ENCODE data around the gene RHCE.
"Not testable (repeated sequence)": the region's sequence is repeated elsewhere in the genome, so short reads cannot be mapped to it uniquely, and the experiment has no call there.

The RHCE gene

DNA sequence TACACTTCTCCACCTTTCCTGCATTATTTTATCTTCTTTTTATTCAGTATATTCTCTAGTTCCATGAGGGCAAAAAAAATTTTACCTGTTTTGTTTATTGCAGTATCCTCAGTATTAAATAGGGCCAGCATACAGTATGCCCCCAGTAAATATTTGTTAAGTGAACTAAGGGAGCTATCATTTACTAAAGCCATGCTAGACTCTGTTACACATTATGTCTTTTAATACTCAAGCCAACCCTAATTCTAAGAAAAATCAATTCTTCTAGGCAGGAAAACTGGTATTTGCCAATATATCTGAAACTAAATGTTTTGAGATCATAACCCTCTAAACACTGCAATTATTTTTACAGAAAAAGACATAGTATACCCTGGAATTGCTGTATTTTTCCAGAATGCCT is 64.2 kb downstream of the RHCE start:
- H3K9me3 ChIP-seq (replicated peaks; ENCODE audit: low read length): no peaks in the 10 kb centered on the region
- no peak overlapping the region for H3K4me3 ChIP-seq (ENCODE audit: low read length)
- no peaks in the 10 kb centered on the region for H3K27me3 ChIP-seq (ENCODE audit: control insufficient read depth, insufficient read depth, low read length)
- H3K9ac ChIP-seq (ENCODE audit: low read depth, low read length): no peak overlapping the region
- no peak overlapping the region for H3K4me2 ChIP-seq (ENCODE audit: low read length)
- peaks cover 75% of the 10 kb centered on the region for H3K36me3 ChIP-seq (ENCODE audit: insufficient read depth, low read length)
- H3K4me1 ChIP-seq (ENCODE audit: control insufficient read depth, insufficient read depth, low read length): peaks cover 38% of the 10 kb centered on the region

DNA sequence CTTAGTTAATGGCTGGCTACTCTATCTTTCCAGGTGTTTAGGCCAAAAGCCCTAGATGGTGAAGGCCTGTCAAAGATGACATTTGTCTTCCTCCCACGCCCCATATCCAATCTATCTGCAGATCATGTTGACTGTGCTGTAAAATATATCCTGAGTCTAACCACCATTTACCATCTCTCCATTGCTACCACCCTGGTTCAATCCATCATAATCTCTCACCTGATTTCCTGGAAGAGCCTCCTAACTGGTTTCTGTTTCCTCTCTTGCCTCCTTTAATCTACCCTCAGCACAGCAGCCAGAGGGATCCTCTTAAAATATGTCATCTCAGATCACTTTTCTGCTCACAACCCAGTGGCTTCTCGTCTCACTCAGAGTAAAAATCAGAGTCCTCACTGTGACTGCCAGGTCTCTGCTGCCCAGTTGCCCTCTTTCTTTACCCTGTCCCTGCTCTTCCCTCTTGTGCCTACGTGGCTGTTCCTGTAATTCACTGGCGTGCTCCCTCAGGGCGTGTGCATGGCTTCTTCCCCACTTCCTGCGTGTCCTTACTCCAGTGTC is 64.7 kb downstream of the RHCE start:
- H3K36me3 ChIP-seq (ENCODE audit: insufficient read depth, low read length): peaks cover 71% of the 10 kb centered on the region
- H3K27me3 ChIP-seq (ENCODE audit: control insufficient read depth, insufficient read depth, low read length): no peaks in the 10 kb centered on the region
- no peak overlapping the region for H3K9ac ChIP-seq (ENCODE audit: low read depth, low read length)
- H3K9me3 ChIP-seq (replicated peaks; ENCODE audit: low read length): no peaks in the 10 kb centered on the region
- H3K4me1 ChIP-seq (ENCODE audit: control insufficient read depth, insufficient read depth, low read length): peaks cover 33% of the 10 kb centered on the region
- no peak overlapping the region for H3K4me2 ChIP-seq (ENCODE audit: low read length)
- H3K4me3 ChIP-seq (ENCODE audit: low read length): no peak overlapping the region

DNA sequence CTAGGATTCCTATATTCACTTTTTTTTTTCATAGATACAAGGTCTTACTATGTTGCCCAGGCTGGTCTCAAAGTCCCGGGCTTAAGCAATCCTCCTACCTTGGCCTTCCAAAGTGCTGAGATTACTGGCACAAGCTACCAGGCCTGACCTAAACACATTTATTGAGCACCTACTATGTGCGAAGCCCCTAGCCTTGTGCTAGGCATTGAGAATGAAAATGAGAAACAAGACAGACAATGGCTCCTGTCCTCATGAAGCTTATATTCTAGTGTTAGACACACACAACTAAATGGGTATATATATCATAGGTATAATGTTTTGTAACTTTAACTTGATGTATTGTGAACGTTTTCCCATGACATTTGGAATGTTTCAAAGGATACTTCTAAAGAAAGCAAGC is 71.0 kb downstream of the RHCE start:
- no peak overlapping the region for H3K4me3 ChIP-seq (ENCODE audit: low read length)
- H3K4me2 ChIP-seq (ENCODE audit: low read length): no peak overlapping the region
- no peak overlapping the region for H3K9ac ChIP-seq (ENCODE audit: low read depth, low read length)
- peaks cover 12% of the 10 kb centered on the region for H3K4me1 ChIP-seq (ENCODE audit: control insufficient read depth, insufficient read depth, low read length)
- no peaks in the 10 kb centered on the region for H3K9me3 ChIP-seq (replicated peaks; ENCODE audit: low read length)
- H3K36me3 ChIP-seq (ENCODE audit: insufficient read depth, low read length): peaks cover 65% of the 10 kb centered on the region
- H3K27me3 ChIP-seq (ENCODE audit: control insufficient read depth, insufficient read depth, low read length): no peaks in the 10 kb centered on the region

DNA sequence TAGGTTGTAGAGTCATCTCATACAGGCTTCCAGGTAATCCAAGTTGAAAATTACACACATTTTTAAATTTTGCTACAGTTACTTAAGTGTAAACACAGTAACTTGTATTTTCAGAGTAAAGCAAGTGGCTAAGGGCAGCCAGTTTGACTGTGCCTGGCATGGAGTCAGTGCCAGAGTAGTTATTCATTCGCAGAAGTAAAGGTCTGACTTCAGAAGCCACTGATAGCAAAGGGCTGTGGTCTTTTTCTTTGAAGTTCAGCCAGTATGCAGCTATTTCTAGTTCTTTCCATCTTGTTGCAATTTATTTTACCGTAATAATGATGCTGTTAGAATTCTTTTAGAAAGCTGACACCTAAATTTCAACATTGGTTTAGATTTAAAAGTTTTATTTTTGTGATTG is 73.1 kb downstream of the RHCE start:
- peaks cover 30% of the 10 kb centered on the region for H3K4me1 ChIP-seq (ENCODE audit: control insufficient read depth, insufficient read depth, low read length)
- peaks cover 61% of the 10 kb centered on the region for H3K36me3 ChIP-seq (ENCODE audit: insufficient read depth, low read length)
- H3K4me2 ChIP-seq (ENCODE audit: low read length): no peak overlapping the region
- no peak overlapping the region for H3K9ac ChIP-seq (ENCODE audit: low read depth, low read length)
- no peak overlapping the region for H3K4me3 ChIP-seq (ENCODE audit: low read length)
- no peaks in the 10 kb centered on the region for H3K27me3 ChIP-seq (ENCODE audit: control insufficient read depth, insufficient read depth, low read length)
- no peaks in the 10 kb centered on the region for H3K9me3 ChIP-seq (replicated peaks; ENCODE audit: low read length)

GRCh38 chr1:25343872-25344271 is 76.8 kb downstream of the RHCE start:
- H3K9me3 ChIP-seq (replicated peaks; ENCODE audit: low read length): no peaks in the 10 kb centered on the region
- H3K4me3 ChIP-seq (ENCODE audit: low read length): peak overlapping the region; percentile 46
- H3K4me1 ChIP-seq (ENCODE audit: control insufficient read depth, insufficient read depth, low read length): peaks cover 33% of the 10 kb centered on the region
- peak overlapping the region; percentile 70 for H3K4me2 ChIP-seq (ENCODE audit: low read length)
- no peaks in the 10 kb centered on the region for H3K27me3 ChIP-seq (ENCODE audit: control insufficient read depth, insufficient read depth, low read length)
- H3K36me3 ChIP-seq (ENCODE audit: insufficient read depth, low read length): peaks cover 39% of the 10 kb centered on the region
- H3K9ac ChIP-seq (ENCODE audit: low read depth, low read length): peak overlapping the region; percentile 43

DNA sequence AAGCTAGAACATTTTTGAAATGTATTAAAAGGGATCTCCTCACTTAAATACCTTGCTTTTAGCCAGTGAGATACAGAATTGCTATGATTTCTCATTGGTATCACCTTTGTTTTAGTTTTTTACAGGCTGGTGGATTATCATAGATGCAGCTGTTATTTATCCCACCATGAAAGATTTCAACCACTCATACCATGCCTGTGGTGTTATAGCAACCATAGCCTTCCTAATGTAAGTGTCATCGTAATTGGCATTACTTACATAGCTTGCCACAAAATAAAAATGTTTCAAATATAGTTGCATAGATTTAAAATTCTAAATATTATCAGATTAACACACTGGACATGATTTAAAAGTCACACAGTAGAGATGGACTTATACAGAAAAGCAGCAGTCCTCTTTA is 77.8 kb downstream of the RHCE start:
- Histone ChIP-seq H3K27me3 (ENCODE audit: control insufficient read depth, insufficient read depth, low read length) (no peaks in the 10 kb centered on the region), H3K9ac (ENCODE audit: low read depth, low read length) (peak overlapping the region; percentile 43), H3K9me3 (replicated peaks; ENCODE audit: low read length) (no peaks in the 10 kb centered on the region)

DNA sequence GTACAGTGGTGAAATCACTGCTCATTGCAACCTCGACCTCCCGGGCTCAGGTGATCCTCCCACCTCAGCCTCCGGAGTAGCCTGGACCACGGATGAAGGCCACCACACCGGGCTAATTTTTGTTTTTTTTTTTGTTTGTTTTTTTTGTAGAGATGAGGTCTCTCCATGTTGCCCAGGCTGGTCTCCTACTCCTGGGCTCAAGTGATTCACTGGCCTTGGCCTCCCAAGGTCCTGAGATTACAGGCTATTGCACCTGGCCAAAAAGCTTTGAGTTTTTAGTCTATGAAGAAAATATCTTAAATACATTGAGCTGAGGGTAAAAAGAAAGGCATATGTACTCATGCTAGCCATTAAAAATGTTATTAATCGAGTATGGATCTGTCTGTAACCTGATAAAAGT is 78.9 kb downstream of the RHCE start:
- peaks cover 31% of the 10 kb centered on the region for H3K36me3 ChIP-seq (ENCODE audit: insufficient read depth, low read length)
- no peaks in the 10 kb centered on the region for H3K27me3 ChIP-seq (ENCODE audit: control insufficient read depth, insufficient read depth, low read length)
- H3K4me3 ChIP-seq (ENCODE audit: low read length): no peak overlapping the region
- peaks cover 33% of the 10 kb centered on the region for H3K4me1 ChIP-seq (ENCODE audit: control insufficient read depth, insufficient read depth, low read length)
- no peak overlapping the region for H3K9ac ChIP-seq (ENCODE audit: low read depth, low read length)
- peak overlapping the region; percentile 42 for H3K4me2 ChIP-seq (ENCODE audit: low read length)
- no peaks in the 10 kb centered on the region for H3K9me3 ChIP-seq (replicated peaks; ENCODE audit: low read length)

More for the DNA sequence above, 77.8 kb downstream of the RHCE start:
- H3K4me2 ChIP-seq (ENCODE audit: low read length): peak overlapping the region; percentile 70
- H3K4me3 ChIP-seq (ENCODE audit: low read length): no peak overlapping the region
- H3K4me1 ChIP-seq (ENCODE audit: control insufficient read depth, insufficient read depth, low read length): peaks cover 33% of the 10 kb centered on the region
- H3K36me3 ChIP-seq (ENCODE audit: insufficient read depth, low read length): peaks cover 34% of the 10 kb centered on the region

DNA sequence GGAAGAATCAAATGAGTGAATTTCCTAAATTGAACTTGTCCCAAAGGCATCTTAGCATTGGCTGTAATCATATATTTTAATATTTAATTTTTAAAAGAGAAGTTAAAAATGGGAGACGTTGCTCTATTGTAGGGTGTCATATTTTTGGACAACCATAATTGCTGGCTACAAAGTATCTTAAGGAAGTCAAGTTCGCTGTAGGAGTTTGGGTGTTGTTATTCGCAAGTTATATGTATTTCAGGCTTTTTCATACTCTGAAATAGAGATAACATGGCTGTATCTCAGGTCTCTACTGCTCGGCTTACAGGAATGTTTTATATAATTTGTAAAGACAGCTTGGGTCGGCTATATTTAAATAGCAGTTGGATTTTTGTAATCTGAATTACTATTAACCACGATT is 81.6 kb downstream of the RHCE start:
- Histone ChIP-seq H3K9me3 (replicated peaks; ENCODE audit: low read length) (no peaks in the 10 kb centered on the region), H3K27me3 (ENCODE audit: control insufficient read depth, insufficient read depth, low read length) (no peaks in the 10 kb centered on the region), H3K9ac (ENCODE audit: low read depth, low read length) (peak overlapping the region; percentile 100), H3K4me2 (ENCODE audit: low read length) (peak overlapping the region; percentile 83), H3K36me3 (ENCODE audit: insufficient read depth, low read length) (peaks cover 15% of the 10 kb centered on the region), H3K4me3 (ENCODE audit: low read length) (peak overlapping the region; percentile 98), H3K4me1 (ENCODE audit: control insufficient read depth, insufficient read depth, low read length) (peaks cover 26% of the 10 kb centered on the region)

GRCh38 chr1:25338188-25338981 is 82.2 kb downstream of the RHCE start, which contains the start of gene TMEM50A:
Gene TMEM50A (plus strand): TSS chr1:25338334. CDS start chr1:25340487, 2,153 bp downstream.
- H3K4me1 ChIP-seq (ENCODE audit: control insufficient read depth, insufficient read depth, low read length): peaks cover 20% of the 10 kb centered on the region
- H3K9me3 ChIP-seq (replicated peaks; ENCODE audit: low read length): no peaks in the 10 kb centered on the region
- peak within 1 kb of the TSS; percentile 83 for H3K4me2 ChIP-seq (ENCODE audit: low read length)
- H3K36me3 ChIP-seq (ENCODE audit: insufficient read depth, low read length): peaks cover 11% of the 10 kb centered on the region
- H3K4me3 ChIP-seq (ENCODE audit: low read length): peak within 1 kb of the TSS; percentile 98
- no peaks in the 10 kb centered on the region for H3K27me3 ChIP-seq (ENCODE audit: control insufficient read depth, insufficient read depth, low read length)
- H3K9ac ChIP-seq (ENCODE audit: low read depth, low read length): peak within 1 kb of the TSS; percentile 100

GRCh38 chr1:25337483-25338187 is 83.0 kb downstream of the RHCE start:
- not testable (repeated sequence) for H3K9me3 ChIP-seq (replicated peaks; ENCODE audit: low read length); H3K27me3 ChIP-seq (ENCODE audit: control insufficient read depth, insufficient read depth, low read length); H3K36me3 ChIP-seq (ENCODE audit: insufficient read depth, low read length)
- peak overlapping the region; percentile 83 for H3K4me2 ChIP-seq (ENCODE audit: low read length)
- H3K4me1 ChIP-seq (ENCODE audit: control insufficient read depth, insufficient read depth, low read length): peaks cover 12% of the 10 kb centered on the region
- H3K4me3 ChIP-seq (ENCODE audit: low read length): peak overlapping the region; percentile 98
- peak overlapping the region; percentile 100 for H3K9ac ChIP-seq (ENCODE audit: low read depth, low read length)

DNA sequence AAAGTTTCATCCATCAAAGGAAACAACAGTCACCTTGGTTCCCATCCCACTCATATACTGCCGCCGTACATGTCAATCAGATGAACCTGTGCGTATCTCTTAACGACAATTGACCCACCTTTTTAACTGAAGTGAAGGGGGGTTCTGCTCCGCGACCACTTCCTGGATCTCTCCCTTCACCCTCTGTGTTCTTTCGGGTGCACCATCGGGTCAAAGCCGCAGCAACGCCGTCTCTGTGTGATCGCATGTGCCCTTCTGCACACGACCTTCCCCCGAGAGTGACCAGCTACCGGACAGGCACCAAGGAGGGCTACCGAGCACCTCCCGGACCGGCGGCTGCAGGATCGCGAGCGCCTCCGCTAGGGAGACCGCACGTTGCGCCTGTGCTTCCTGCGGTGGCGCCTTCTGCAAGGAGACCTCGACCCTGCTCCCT is 83.7 kb downstream of the RHCE start:
- Histone ChIP-seq H3K4me2 (ENCODE audit: low read length) (peak overlapping the region; percentile 77), H3K4me3 (ENCODE audit: low read length) (peak overlapping the region; percentile 73), H3K9ac (ENCODE audit: low read depth, low read length) (peak overlapping the region; percentile 75)
- H3K4me1 ChIP-seq (ENCODE audit: control insufficient read depth, insufficient read depth, low read length); H3K36me3 ChIP-seq (ENCODE audit: insufficient read depth, low read length); H3K9me3 ChIP-seq (replicated peaks; ENCODE audit: low read length); H3K27me3 ChIP-seq (ENCODE audit: control insufficient read depth, insufficient read depth, low read length): not testable (repeated sequence)
